Measurements from ENCODE around the gene YBX1. TPM values are rescaled to one million over a fixed set of nuclear protein-coding genes. Genes with fewer than 3 reads are reported as not detected.
"Not testable (repeated sequence)": the region's sequence is repeated elsewhere in the genome, so short reads cannot be mapped to it uniquely, and the experiment has no call there.

Gene YBX1
- total and polyA plus RNA-seq, 2 of the 13 experiments (the other 11 are each of a cell fraction or from before 2014, with no cell fraction given) = 339 to 628 TPM

- in situ Hi-C loops (cut with HindIII; ENCODE audit: extremely low pct_ligation_motif_present, low pct_unique_long_range_greater_than_20kb); H3K79me2 ChIP-seq (ENCODE audit: insufficient read depth, low read length); H3K4me1 ChIP-seq (ENCODE audit: insufficient read depth, low read length); FAIRE-seq; H2AFZ ChIP-seq (ENCODE audit: low read length); H3K27me3 ChIP-seq (ENCODE audit: control insufficient read depth in 1 of 2, insufficient read depth in 2 of 2, low read length in 2 of 2); H3K4me3 ChIP-seq (replicated peaks in 1 of 3; ENCODE audit: insufficient read depth in 1 of 3, low read depth in 2 of 3, low read length in 3 of 3); DNase-seq (ENCODE audit: low spot score); H3K9ac ChIP-seq (ENCODE audit: insufficient read depth, low read depth, low read length); H3K4me2 ChIP-seq (ENCODE audit: low read depth, low read length); ATAC-seq; CTCF ChIA-PET (ENCODE audit: low intra/inter-chr PET ratio, low total read pairs); BruUV-seq (replicated peaks); H3K27ac ChIP-seq (ENCODE audit: extremely low read length, insufficient read depth, low read length); H4K20me1 ChIP-seq (ENCODE audit: insufficient read depth, low read length); intact Hi-C loops (cut with micrococcal nuclease; ENCODE audit: unreplicated experiment): not testable (repeated sequence)
- Histone ChIP-seq H3K36me3 (replicated peaks in 1 of 2; ENCODE audit: control insufficient read depth in 1 of 2, insufficient read depth in 2 of 2, low read length in 2 of 2) (peaks cover 1 to 13% of the 10 kb centered on the region in 2 experiments; a peak in 1 of 5 replicates), H3K9me3 (ENCODE audit: low read length) (peaks cover 13% of the 10 kb centered on the region; the same call in 1 of the 2 replicates)
- POLR2A ChIA-PET = interaction anchor here (0.8 kb wide), 1 partner anchor 32 kb away, joined by 3 read pairs; the partner anchor contains the start of gene YBX1
- TF ChIP-seq ZNF160 (CRISPR knock-in tag; IDR thresholded peaks at IDR 0.05) = peak; percentile 98
Measured at GRCh38 chr1:42714441-42714840, 32.2 kb downstream of the YBX1 start.

- H4K20me1 ChIP-seq (ENCODE audit: insufficient read depth, low read length) = no peaks in the 10 kb centered on the region
- WGBS (ENCODE audit: low lambda C conversion rate) = 25% methylated on average over 1 of the region's 1 CpG
- FAIRE-seq = peak; percentile 75
- H3K4me1 ChIP-seq (ENCODE audit: insufficient read depth, low read length) = peaks cover 16% of the 10 kb centered on the region
- H2AFZ ChIP-seq (ENCODE audit: low read length) = no peak overlapping the region
- H3K9me3 ChIP-seq (ENCODE audit: low read length) = no peaks in the 10 kb centered on the region
- peak; percentile 69 for DNase-seq (ENCODE audit: low spot score)
- H3K27me3 ChIP-seq (ENCODE audit: control insufficient read depth in 1 of 2, insufficient read depth in 2 of 2, low read length in 2 of 2) = no peaks in the 10 kb centered on the region
- peaks cover 0 to 4% of the 10 kb centered on the region in 2 experiments; a peak in 1 of 5 replicates for H3K36me3 ChIP-seq (replicated peaks in 1 of 2; ENCODE audit: control insufficient read depth in 1 of 2, insufficient read depth in 2 of 2, low read length in 2 of 2)
- ChIA-PET CTCF (ENCODE audit: low intra/inter-chr PET ratio, low total read pairs) (no interaction called here), POLR2A (no interaction called here)
- no peaks in the 10 kb centered on the region for H3K79me2 ChIP-seq (ENCODE audit: insufficient read depth, low read length)
- no TSS peak for BruUV-seq (replicated peaks)
- H3K27ac ChIP-seq (ENCODE audit: extremely low read length, insufficient read depth, low read length) = no peak overlapping the region
- no peak overlapping the region for H3K9ac ChIP-seq (ENCODE audit: insufficient read depth, low read depth, low read length)
- in situ Hi-C loops (cut with HindIII; ENCODE audit: extremely low pct_ligation_motif_present, low pct_unique_long_range_greater_than_20kb) = no loop called here
- no peak overlapping the region for H3K4me3 ChIP-seq (replicated peaks in 1 of 3; ENCODE audit: insufficient read depth in 1 of 3, low read depth in 2 of 3, low read length in 3 of 3)
- intact Hi-C loops (cut with micrococcal nuclease; ENCODE audit: unreplicated experiment) = no loop called here
- peak; percentile 96 for ATAC-seq
- H3K4me2 ChIP-seq (ENCODE audit: low read depth, low read length) = peak overlapping the region; percentile 57
- TF ChIP-seq PAXIP1 (CRISPR knock-in tag; conservative IDR thresholded peaks at IDR 0.05) = peak; percentile 42; the same call in 1 of the 2 replicates
- 0 out of 2 replicates have a peak, but pooled peaks have one; percentile 20 for TF ChIP-seq SALL1 (CRISPR knock-in tag; IDR thresholded peaks at IDR 0.05)
- TF ChIP-seq FOXA3 (CRISPR knock-in tag; IDR thresholded peaks at IDR 0.05) = 0 out of 2 replicates have a peak, but pooled peaks have one; percentile 12
- peak; percentile 64 for TF ChIP-seq ZNF263 (CRISPR knock-in tag; IDR thresholded peaks at IDR 0.05)
- no peak for TF ChIP-seq RFX1 (IDR thresholded peaks at IDR 0.05)
- TF ChIP-seq TSC22D2 (CRISPR knock-in tag; IDR thresholded peaks at IDR 0.05; ENCODE audit: borderline replicate concordance) = no peak
- TF ChIP-seq PRPF4 (IDR thresholded peaks at IDR 0.05; ENCODE audit: low read depth, low read length, poor library complexity, severe bottlenecking) = no peak
- no peak for TF ChIP-seq PHF21A (CRISPR knock-in tag; IDR thresholded peaks at IDR 0.05)
- TF ChIP-seq ZMYM4 (CRISPR knock-in tag; IDR thresholded peaks at IDR 0.05) = 0 out of 2 replicates have a peak, but pooled peaks have one; percentile 40
- no peak for TF ChIP-seq PHB2 (IDR thresholded peaks at IDR 0.05; ENCODE audit: partially characterized antibody)
Measured at GRCh38 chr1:42720868-42721267, 38.6 kb downstream of the YBX1 start.

Measured in HepG2 (cell line).